Spinal cord (tissue), 10 donors: ENCODE results near the gene LGR6. TPM values are rescaled to one million over a fixed set of nuclear protein-coding genes. Genes with fewer than 3 reads are reported as not detected.
"Not testable (repeated sequence)": the region's sequence is repeated elsewhere in the genome, so short reads cannot be mapped to it uniquely, and the experiment has no call there.

Experiments
- DNase-seq, 6 donors: peaks; one replicate each; pipeline versions ENCODE4 v3.0.0 to v3.0.0-alpha.2; 2013 to 2015; ENCODE audit warnings: low spot score in 6 of 6, low read depth in 4 of 6
- H3K27ac ChIP-seq: one replicate; pipeline ENCODE4 v1.5.1; 2013; ENCODE audit warnings: low read depth, low read length, control low read depth
- H3K27me3 ChIP-seq: one replicate; pipeline ENCODE4 v1.6.1; 2013; ENCODE audit warnings: low read length; ENCODE audit not compliant: control insufficient read depth, insufficient read depth
- H3K36me3 ChIP-seq: one replicate; pipeline ENCODE4 v1.6.1; 2013; ENCODE audit warnings: low read length; ENCODE audit not compliant: control insufficient read depth, insufficient read depth
- H3K4me1 ChIP-seq: one replicate; pipeline ENCODE4 v1.6.1; 2013; ENCODE audit warnings: low read length; ENCODE audit not compliant: control insufficient read depth, insufficient read depth
- H3K4me3 ChIP-seq: one replicate; pipeline ENCODE4 v1.5.1; 2013; ENCODE audit warnings: low read depth, low read length, control low read depth
- H3K9me3 ChIP-seq: one replicate; pipeline ENCODE4 v1.6.1; 2013; ENCODE audit warnings: low read length; ENCODE audit not compliant: control insufficient read depth, insufficient read depth
- WGBS: methylation state at CpG from one replicate; pipeline ENCODE4 v1.1.5; 2013; ENCODE audit warnings: missing lambda C conversion rate; ENCODE audit not compliant: insufficient coverage; 5-methylcytosine and 5-hydroxymethylcytosine counted together
- polyA plus RNA-seq, 2 donors: library from polyadenylated mRNA; unstranded; fragments of 120-200 nt; gene quantifications; one replicate each; pipeline ENCODE4 v1.2.1, GENCODE V29; 2013; ENCODE audit not compliant: insufficient read length in 2 of 2
- total RNA-seq, 2 donors: library from RNA; depleted of rRNA in 1 of 2; stranded (reverse); fragments of 120-200 nt in 1 of 2; fragments of >200 nt in 1 of 2; gene quantifications; one replicate each; pipeline versions ENCODE4 v1.2.3 to v1.2.4, GENCODE V29; 2013 to 2014
- donor health status: healthy.

LGR6 gene
- total and polyA plus RNA-seq, 4 donors: 1.0 to 6.1 (median 3.7) TPM

GRCh38 chr1:202235856-202236837 lies 42.5 kb downstream of the LGR6 start:
- no peak overlapping the region for H3K4me3 ChIP-seq

GRCh38 chr1:202237052-202237451 lies 43.5 kb downstream of the LGR6 start:
- no peak overlapping the region for H3K27ac ChIP-seq
- H3K4me1 ChIP-seq: no peaks in the 10 kb centered on the region
- no peaks in the 10 kb centered on the region for H3K9me3 ChIP-seq
- no peaks in the 10 kb centered on the region for H3K36me3 ChIP-seq
- WGBS: 38% methylated on average over 6 of the region's 8 CpGs
- no peak for DNase-seq
- H3K27me3 ChIP-seq: peaks cover 5% of the 10 kb centered on the region
- no peak overlapping the region for H3K4me3 ChIP-seq

More at GRCh38 chr1:202235856-202236837, 42.5 kb downstream of the LGR6 start:
- WGBS: 50% methylated on average over 9 of the region's 19 CpGs
- no peaks in the 10 kb centered on the region for H3K4me1 ChIP-seq
- H3K27ac ChIP-seq: no peak overlapping the region
- H3K27me3 ChIP-seq: peaks cover 5% of the 10 kb centered on the region
- H3K36me3 ChIP-seq: no peaks in the 10 kb centered on the region
- H3K9me3 ChIP-seq: no peaks in the 10 kb centered on the region
- DNase-seq: peak in 2 of 6 donors; percentile 28 to 51

GRCh38 chr1:202238914-202239313 lies 45.3 kb downstream of the LGR6 start:
- Histone ChIP-seq H3K27ac (no peak overlapping the region), H3K4me3 (no peak overlapping the region), H3K4me1 (no peaks in the 10 kb centered on the region), H3K36me3 (no peaks in the 10 kb centered on the region), H3K9me3 (no peaks in the 10 kb centered on the region), H3K27me3 (peaks cover 5% of the 10 kb centered on the region)
- WGBS: 96% methylated on average over 22 of the region's 22 CpGs
- DNase-seq: no peak

DNA sequence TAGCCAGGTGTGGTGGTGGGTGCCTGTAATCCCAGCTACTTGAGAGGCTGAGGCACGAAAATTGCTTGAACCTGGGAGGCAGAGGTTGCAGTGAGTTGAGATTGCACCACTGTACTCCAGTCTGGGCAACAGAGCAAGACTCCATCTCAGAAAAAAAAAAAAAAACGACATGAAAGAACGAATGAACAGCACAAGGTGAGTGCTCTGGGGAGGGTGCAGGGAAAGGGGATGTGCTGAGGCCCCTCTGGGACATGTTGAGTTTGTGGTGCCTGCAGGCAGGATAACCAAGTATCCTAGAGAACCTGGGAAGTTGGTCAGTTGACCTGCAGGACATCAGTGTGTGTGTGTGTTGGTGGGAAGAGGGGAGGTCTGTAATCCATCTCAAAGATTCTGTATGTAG lies 46.6 kb downstream of the LGR6 start:
- not testable (repeated sequence) for H3K4me1 ChIP-seq, H3K4me3 ChIP-seq, H3K27ac ChIP-seq, DNase-seq, H3K9me3 ChIP-seq, H3K27me3 ChIP-seq, H3K36me3 ChIP-seq
- 65% methylated on average over 2 of the region's 3 CpGs for WGBS

DNA sequence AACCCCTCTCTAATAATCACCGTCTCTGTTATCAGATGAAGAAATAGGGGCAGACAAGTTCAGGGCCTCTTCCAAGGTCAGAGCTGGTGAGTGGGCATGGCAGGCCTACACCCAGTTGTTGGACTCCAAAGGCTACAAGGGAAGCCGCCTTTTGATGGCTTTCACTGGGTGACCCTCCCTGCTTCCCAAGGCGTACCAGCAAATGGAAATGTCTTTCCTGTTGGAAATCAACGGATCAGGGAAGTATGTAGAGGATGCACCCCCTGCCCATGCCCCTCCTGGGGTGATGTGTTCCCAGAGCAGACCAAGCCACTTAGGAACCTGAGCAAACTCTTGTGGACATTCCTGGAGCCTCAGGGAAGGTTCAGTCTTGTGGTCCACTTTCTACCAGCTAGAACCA lies 47.4 kb downstream of the LGR6 start:
- Histone ChIP-seq H3K4me1 (no peaks in the 10 kb centered on the region), H3K27me3 (peaks cover 5% of the 10 kb centered on the region), H3K9me3 (no peaks in the 10 kb centered on the region), H3K36me3 (no peaks in the 10 kb centered on the region), H3K4me3 (no peak overlapping the region), H3K27ac (no peak overlapping the region)
- DNase-seq: no peak
- WGBS: 100% methylated on average over 3 of the region's 4 CpGs

GRCh38 chr1:202241376-202242079 lies 47.9 kb downstream of the LGR6 start:
- Histone ChIP-seq H3K27ac (no peak overlapping the region), H3K9me3 (no peaks in the 10 kb centered on the region), H3K4me1 (no peaks in the 10 kb centered on the region), H3K36me3 (no peaks in the 10 kb centered on the region), H3K4me3 (no peak overlapping the region), H3K27me3 (peaks cover 2% of the 10 kb centered on the region)
- WGBS: 82% methylated on average over 2 of the region's 6 CpGs
- no peak for DNase-seq

- no peaks in the 10 kb centered on the region for H3K27me3 ChIP-seq
- no peaks in the 10 kb centered on the region for H3K9me3 ChIP-seq
- 100% methylated on average over 1 of the region's 2 CpGs for WGBS
- H3K4me1 ChIP-seq: no peaks in the 10 kb centered on the region
- no peak overlapping the region for H3K4me3 ChIP-seq
- no peak for DNase-seq
- no peak overlapping the region for H3K27ac ChIP-seq
- H3K36me3 ChIP-seq: no peaks in the 10 kb centered on the region
Measured at GRCh38 chr1:202242080-202242419, 48.5 kb downstream of the LGR6 start.

GRCh38 chr1:202243006-202243405 lies 49.4 kb downstream of the LGR6 start:
- Histone ChIP-seq H3K36me3 (no peaks in the 10 kb centered on the region), H3K4me1 (no peaks in the 10 kb centered on the region), H3K27me3 (no peaks in the 10 kb centered on the region), H3K4me3 (no peak overlapping the region), H3K9me3 (no peaks in the 10 kb centered on the region), H3K27ac (no peak overlapping the region)
- 85% methylated on average over 3 of the region's 3 CpGs for WGBS
- no peak for DNase-seq

GRCh38 chr1:202244841-202245261 lies 51.3 kb downstream of the LGR6 start:
- Histone ChIP-seq H3K4me1 (peaks cover 3% of the 10 kb centered on the region), H3K27me3 (no peaks in the 10 kb centered on the region), H3K36me3 (peaks cover 4% of the 10 kb centered on the region), H3K27ac (no peak overlapping the region), H3K9me3 (peaks cover 1% of the 10 kb centered on the region), H3K4me3 (no peak overlapping the region)
- no peak for DNase-seq
- WGBS: 85% methylated on average over 9 of the region's 9 CpGs
